H54 (cell line): ENCODE results near the gene FAT1.
"Not testable (repeated sequence)": the region's sequence is repeated elsewhere in the genome, so short reads cannot be mapped to it uniquely, and the experiment has no call there.

Experiments used
- DNase-seq: peaks from one replicate; pipeline ENCODE4 v3.0.0; 2011; ENCODE audit warnings: low spot score, mixed read lengths; ENCODE audit not compliant: insufficient read length
- FAIRE-seq: peaks from 3 replicates; lab custom pipeline; 2011; peaks lifted over from hg19 to GRCh38; lab: Jason Lieb, UNC
- POLR2A ChIP-seq: IDR thresholded peaks from 2 replicates; pipeline ENCODE4 v1.6.1; 2011; ENCODE audit warnings: low read depth, mild to moderate bottlenecking, low read length

Gene FAT1, protein sequence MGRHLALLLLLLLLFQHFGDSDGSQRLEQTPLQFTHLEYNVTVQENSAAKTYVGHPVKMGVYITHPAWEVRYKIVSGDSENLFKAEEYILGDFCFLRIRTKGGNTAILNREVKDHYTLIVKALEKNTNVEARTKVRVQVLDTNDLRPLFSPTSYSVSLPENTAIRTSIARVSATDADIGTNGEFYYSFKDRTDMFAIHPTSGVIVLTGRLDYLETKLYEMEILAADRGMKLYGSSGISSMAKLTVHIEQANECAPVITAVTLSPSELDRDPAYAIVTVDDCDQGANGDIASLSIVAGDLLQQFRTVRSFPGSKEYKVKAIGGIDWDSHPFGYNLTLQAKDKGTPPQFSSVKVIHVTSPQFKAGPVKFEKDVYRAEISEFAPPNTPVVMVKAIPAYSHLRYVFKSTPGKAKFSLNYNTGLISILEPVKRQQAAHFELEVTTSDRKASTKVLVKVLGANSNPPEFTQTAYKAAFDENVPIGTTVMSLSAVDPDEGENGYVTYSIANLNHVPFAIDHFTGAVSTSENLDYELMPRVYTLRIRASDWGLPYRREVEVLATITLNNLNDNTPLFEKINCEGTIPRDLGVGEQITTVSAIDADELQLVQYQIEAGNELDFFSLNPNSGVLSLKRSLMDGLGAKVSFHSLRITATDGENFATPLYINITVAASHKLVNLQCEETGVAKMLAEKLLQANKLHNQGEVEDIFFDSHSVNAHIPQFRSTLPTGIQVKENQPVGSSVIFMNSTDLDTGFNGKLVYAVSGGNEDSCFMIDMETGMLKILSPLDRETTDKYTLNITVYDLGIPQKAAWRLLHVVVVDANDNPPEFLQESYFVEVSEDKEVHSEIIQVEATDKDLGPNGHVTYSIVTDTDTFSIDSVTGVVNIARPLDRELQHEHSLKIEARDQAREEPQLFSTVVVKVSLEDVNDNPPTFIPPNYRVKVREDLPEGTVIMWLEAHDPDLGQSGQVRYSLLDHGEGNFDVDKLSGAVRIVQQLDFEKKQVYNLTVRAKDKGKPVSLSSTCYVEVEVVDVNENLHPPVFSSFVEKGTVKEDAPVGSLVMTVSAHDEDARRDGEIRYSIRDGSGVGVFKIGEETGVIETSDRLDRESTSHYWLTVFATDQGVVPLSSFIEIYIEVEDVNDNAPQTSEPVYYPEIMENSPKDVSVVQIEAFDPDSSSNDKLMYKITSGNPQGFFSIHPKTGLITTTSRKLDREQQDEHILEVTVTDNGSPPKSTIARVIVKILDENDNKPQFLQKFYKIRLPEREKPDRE (N-terminal part only)

DNA sequence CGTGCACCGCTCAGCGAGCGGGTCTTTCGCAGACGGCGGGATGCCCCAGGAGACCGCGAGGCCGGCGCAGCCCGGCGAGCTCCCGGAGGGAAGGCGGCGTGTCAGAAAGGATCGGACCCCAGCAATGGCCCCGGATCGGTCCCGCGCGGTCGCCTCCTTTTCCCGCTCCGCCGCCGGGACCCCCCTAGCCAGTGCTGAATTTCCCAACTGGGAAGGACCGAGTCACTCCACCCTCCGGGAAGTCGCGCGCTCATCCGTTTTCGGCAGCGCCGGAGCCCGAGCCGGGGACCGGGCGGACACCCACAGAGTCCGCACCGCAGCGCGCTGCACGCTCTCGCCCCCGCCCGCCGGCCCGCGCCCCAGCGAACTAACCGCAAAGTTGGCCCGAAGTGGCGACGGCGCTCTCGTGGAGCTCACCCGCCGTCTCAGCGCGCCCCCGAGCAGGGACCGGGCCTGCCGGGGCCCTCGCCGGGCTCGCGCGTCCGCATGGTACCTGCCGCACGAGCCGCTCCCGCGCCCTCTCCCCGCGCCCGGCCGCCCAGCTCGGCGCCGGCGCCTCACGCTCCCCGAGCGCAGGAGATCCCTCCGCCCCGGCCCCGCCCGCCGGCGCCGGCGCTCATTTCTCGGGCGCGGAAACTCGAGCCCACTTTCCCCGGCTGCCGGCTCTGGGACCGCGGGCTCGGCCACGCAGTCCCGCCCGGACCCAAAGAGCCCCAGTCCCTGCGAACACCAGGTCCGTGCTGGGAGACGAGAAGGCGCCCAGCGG lies at the start of gene FAT1:
TSS of gene FAT1 (minus strand) at position 565 of the 766 bp plus-strand sequence. CDS start 14,029 bp downstream, outside the sequence.
- DNase-seq (peak; percentile 15), FAIRE-seq (no peak)
- peak; percentile 40; the same call in 1 of the 2 replicates for TF ChIP-seq POLR2A

DNA sequence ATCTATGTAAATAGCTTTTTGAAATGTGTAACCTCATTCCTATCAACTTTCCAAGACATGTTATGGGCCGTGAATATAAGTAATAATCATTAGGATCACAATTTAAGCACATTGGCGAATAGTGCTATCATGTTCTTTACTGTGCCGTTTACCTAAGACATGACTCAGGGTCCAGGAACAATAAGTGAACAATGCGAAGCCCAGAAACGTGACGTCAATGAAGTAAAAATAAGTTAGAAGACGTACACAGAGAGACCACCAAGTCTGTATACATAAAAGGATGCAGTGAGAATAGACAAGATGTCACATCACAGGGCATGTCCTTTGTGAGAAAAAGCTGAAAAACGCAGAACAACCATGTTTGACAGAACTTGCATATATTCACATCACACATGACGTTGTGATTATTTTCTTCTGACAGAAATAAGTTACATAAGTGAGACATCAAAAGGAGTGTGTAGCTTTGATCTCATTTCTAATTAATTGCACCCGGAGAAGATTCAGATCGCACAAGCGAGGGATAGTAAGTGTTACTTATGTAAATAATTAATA lies 49.4 kb upstream of the FAT1 start:
- no peak for TF ChIP-seq POLR2A
- FAIRE-seq = no peak
- no peak for DNase-seq

DNA sequence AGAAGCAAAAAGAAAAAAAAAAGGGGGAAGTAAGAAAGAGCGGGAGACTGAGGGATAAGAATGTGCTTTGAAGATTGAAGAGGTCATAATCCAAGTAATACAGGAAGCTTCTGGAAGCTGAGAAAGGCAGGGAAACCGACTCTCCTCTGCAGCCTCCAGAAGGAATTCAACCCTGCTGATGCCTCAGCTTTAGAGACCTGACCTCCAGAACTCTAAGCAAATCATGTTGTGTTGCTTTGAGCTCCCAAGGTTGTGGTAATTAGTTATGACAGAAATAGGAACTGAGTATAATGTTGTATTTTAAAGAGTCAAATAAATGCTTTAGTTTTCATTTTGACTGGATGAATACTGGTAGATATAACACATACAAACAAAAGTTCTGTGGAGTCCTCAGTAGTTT lies 48.0 kb upstream of the FAT1 start:
- FAIRE-seq (no peak), DNase-seq (no peak)

DNA sequence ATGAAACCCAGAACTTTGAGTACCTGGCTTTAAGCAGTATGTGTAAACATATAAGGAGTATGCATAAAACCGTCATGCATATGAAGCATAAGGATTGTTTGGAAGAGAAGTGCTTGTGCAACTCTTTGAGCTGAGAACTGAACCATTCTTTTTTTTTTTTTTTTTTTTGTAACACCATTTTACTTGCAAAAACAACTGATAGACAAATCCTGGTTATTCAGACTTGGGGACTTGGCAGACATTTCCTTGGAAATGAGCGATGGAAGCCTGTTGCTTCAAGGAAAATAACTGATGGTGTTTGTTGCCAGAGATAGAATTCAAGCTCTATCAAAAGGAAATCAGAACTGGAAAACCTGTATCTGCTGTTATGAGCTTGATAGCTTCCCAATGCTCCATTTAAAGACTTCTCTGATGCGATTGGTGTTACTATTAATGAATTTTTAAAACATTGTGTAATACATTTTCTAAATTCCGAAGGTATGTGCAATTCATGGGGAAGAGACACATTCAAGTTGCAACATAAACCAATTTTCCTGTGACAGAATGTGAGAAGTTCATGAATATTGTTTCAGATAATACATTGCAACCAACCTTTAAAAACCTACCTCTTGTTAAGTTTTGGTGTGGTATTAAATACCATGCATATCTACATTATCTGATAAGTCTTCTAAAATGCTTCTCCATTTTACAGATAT lies 47.0 kb upstream of the FAT1 start:
- no peak for FAIRE-seq
- no peak for TF ChIP-seq POLR2A
- DNase-seq = peak; percentile 3

More for the DNA sequence above, 48.0 kb upstream of the FAT1 start:
- TF ChIP-seq POLR2A = no peak

DNA sequence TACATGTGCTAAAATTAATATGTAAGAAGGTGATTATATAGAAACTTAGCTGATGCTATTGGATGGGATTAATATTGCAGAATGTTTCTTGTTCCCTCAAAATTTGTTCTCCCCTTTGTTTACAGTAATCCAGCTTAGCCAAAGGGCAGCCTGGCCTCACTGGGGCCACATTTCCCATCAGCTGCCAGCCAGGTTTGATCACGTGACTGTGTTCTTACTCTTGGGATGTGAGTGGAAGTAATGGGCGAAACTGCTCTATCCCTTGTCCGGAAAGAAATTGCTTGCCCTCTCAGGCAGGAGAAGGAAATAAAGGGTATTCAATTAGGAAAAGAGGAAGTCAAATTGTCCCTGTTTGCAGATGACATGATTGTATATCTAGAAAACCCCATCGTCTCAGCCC lies 44.1 kb upstream of the FAT1 start:
- DNase-seq = no peak
- TF ChIP-seq POLR2A = no peak
- FAIRE-seq = no peak

DNA sequence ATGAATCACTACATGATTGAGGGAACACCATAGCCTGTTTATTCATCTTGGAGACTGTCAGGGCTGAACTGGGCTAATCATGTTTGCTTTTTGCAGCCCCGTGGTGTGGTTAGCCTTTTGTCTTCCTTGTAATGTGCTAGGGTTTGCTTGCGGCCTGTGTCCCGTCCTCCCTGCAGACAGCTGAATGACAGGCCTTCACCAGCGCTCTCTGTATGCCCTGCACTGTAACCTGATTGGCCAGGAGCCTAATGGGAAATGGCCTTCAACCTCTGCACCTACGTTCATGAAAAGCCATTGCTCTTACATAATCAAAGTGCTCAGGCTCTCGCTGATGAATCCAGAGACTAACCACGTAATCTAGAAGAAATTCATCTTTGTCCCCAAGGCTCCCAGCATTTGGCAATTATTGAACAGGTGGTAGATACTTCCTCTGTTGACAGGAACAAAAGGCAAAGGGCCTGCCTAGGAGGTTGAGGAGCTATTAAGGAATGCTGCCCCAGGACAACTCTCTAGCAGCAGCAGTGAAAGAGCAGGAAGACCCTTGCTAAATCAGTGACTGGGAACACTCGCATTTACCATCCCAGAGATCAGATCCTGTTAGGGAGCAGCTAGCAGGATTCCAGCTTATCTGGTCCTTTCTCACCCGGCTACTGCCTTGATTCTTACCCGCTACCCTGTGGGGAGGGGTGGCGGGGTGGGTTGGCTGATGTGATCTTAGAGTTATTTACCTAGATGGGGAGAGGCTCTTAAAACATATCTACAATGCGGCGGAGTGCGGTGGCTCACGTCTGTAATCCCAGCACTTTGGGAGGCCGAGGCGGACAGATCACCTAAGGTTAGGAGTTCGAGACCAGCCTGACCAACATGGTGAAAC lies 42.3 kb upstream of the FAT1 start:
- FAIRE-seq (no peak), DNase-seq (no peak)
- no peak for TF ChIP-seq POLR2A

DNA sequence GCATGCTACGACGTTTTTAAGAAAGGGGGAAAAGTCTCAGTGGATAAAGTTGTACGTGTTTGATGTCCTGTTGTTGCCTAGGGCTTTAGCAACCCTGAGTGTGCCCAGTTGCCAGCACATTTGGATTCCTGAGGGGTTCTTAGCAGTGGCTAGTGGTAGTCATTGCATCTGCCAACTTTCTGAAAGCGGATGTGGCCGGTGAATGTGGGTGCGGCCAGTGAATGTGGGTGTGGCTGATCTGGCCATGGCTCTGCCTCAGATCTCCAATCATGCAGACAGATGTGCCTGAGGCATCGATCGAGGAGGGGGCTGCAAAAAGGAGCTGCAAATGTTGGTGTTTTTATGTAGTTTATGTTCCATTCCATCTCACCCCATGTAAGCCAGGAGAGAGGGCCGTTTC lies 41.5 kb upstream of the FAT1 start:
- DNase-seq (peak; percentile 17), FAIRE-seq (no peak)
- no peak for TF ChIP-seq POLR2A

DNA sequence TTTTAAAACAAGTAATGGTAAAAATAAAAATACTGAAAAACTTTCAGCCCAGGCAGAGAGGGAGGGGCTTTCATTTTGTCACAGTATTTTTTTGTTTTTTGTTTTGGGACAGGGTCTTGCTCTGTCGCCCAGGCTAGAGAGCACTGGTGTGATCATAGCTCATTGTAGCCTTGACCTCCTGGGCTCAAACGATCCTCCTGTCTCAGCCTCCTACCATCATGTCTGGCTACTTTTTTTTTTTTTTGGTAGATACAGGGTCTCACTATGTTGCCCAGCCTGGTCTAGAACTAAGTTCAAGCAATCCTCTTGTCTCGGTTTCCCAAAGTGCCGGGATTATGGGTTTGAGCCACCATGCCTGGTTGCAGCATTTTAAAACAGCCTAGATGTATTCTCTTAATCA lies 40.8 kb upstream of the FAT1 start:
- FAIRE-seq = no peak
- TF ChIP-seq POLR2A = no peak
- no peak for DNase-seq

DNA sequence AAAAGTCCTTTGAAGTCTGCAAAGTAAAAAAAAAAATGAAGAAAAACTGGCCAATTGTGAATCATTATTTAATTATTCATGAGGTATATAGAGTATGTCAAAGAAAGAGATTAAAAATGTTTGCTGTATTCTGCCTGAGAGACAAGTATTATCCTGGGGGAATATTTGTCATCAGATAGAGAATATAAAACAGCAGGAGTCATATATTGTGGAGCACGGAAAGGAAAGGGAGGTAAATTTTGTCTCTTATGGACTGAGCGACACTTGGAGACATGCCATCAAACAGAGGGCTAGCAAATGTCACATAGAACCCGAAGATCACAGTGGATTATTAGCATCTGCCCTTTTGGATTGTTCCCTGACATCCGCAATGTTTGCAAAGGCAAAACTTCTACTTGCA lies 39.2 kb upstream of the FAT1 start:
- FAIRE-seq (no peak), DNase-seq (no peak)
- TF ChIP-seq POLR2A = no peak

DNA sequence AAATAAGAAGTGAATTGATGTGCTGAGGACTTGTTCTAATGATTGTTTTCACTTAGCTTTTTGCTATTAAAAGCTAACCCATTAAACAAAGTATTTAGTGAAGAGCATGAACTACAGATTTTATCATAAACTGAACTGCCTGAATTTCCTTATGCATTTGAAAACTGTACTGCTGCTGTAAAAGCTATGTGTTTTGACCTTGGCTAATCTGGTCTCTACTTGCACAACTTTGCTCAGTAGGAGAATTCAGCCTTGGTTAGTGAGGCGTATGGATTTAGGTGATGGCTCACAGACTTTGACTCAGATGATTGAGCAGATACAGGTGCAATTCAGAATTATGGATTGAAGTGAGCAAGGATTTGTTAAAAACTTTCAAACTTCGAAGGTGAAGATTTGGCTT lies 38.7 kb upstream of the FAT1 start:
- no peak for DNase-seq
- no peak for TF ChIP-seq POLR2A
- FAIRE-seq = no peak

DNA sequence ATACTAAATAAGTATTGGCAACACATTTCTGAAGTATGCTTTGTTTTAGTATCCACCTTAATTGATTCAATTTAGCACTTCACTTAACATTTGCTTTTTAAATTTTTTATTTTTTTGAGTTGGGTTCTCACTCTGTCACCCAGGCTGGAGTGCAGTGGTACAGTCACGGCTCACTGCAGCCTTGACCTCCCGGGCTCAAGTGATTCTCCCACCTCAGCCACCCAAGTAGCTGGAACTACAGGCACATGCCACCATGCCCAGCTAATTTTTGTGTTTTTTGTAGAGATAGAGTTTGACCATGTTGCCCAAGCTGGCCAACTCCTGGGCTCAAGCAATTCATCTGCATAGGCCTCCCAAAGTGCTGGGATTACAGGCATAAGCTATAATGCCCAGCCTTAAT lies 38.3 kb upstream of the FAT1 start:
- DNase-seq, FAIRE-seq: not testable (repeated sequence)

DNA sequence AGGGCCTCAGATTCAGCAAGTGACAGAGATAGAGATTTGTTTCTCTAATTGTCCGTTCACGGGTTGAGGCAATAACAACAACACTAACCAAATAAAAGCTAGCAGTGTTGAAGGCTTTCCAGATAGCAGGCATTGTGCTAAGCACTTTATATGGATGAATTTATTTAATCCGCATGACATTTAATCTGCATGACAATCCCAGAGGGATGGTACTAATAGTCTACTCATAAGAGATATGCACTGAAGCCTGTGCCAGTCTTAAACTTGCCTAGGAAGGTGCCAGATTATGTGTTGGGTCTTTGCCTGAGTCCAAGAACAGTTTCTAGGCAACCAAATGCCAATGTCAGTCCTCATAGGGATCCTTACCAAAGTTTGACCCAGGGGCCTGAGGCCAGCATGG lies 37.7 kb upstream of the FAT1 start:
- no peak for FAIRE-seq
- no peak for TF ChIP-seq POLR2A
- no peak for DNase-seq
